Right lobe of liver (tissue), 6 donors: ENCODE data around the gene C1QC. TPM values are rescaled to one million over a fixed set of nuclear protein-coding genes. Genes with fewer than 3 reads are reported as not detected.

Source experiments
- ATAC-seq, 4 donors: fragments of 200-7000 bp; cut with Tn5 transposase; one replicate each; pipeline ENCODE4 v1.9.1; 2020; ENCODE audit warnings: mild to moderate bottlenecking in 4 of 4, moderate library complexity in 4 of 4
- DNase-seq, 3 donors: peaks; one replicate each; pipeline ENCODE4 v3.0.0-alpha.2; 2020
- H3K27ac ChIP-seq, 3 donors: fragments of 200-600 bp; one replicate each; pipeline ENCODE4 v1.8.0; 2022
- H3K27me3 ChIP-seq, 2 donors: fragments of 200-600 bp; one replicate each; pipeline ENCODE4 v1.8.0; 2022
- H3K36me3 ChIP-seq, 4 donors: fragments of 200-600 bp; sonication (generic) in 1 of 4; one replicate each; pipeline versions ENCODE4 v1.5.1 to v1.8.0; 2017 to 2022; ENCODE audit warnings: control low read depth in 1 of 4
- H3K4me1 ChIP-seq, 4 donors: fragments of 200-600 bp; sonication (generic) in 1 of 4; one replicate each; pipeline versions ENCODE4 v1.5.1 to v1.8.0; 2017 to 2022; ENCODE audit warnings: control low read depth in 1 of 4
- H3K4me3 ChIP-seq, 3 donors: fragments of 200-600 bp; one replicate each; pipeline ENCODE4 v1.8.0; 2022
- H3K9me3 ChIP-seq, 4 donors: fragments of 200-600 bp; sonication (generic) in 1 of 4; one replicate each; pipeline versions ENCODE4 v1.5.1 to v1.8.0; 2017 to 2022; ENCODE audit warnings: control low read depth in 1 of 4
- CTCF ChIP-seq, 4 donors: fragments of 200-600 bp in 3 of 4; fragments of 450-650 bp in 1 of 4; IDR thresholded peaks; one replicate each; pipeline versions ENCODE4 v1.5.1 to v1.8.0; 2016 to 2022; ENCODE audit warnings: antibody characterized with exemption in 4 of 4, mild to moderate bottlenecking in 2 of 4
- POLR2A ChIP-seq: fragments of 450-650 bp; IDR thresholded peaks from one replicate; pipeline ENCODE4 v1.6.1; 2017; ENCODE audit warnings: antibody characterized with exemption, mild to moderate bottlenecking
- WGBS: methylation state at CpG from one replicate; pipeline ENCODE4 v1.1.6; 2018; ENCODE audit warnings: low coverage, low lambda C conversion rate; ENCODE audit not compliant: insufficient coverage; ENCODE audit errors: missing lambda C conversion rate; 5-methylcytosine and 5-hydroxymethylcytosine counted together
- intact Hi-C, 2 donors: fragments of 100-400 bp; cut with DNase I; formaldehyde crosslinking; loops; one replicate each; pipeline versions ENCODE4 v1.11.2 to v1.14.1; 2022
- total RNA-seq, 6 experiments: library from RNA; depleted of rRNA in 2 of 6; stranded (reverse); fragments of >200 nt in 2 of 6; fragmentation: NEBNext Ultra II Directional in 3 of 6; extraction: Animal tissue kit (Norgen Biotek cat#: 25700) in 3 of 6; gene quantifications; one replicate each; pipeline versions ENCODE4 v1.1.0 to v1.2.4, GENCODE V29; 2016 to 2023
- donor health status: DM: no; HTN: yes; CAD: no.
- donor health status: DM: no; HTN: no; CAD: no.
- donor health status: DM: no; HTN: no; CAD: no.
- donor health status: DM: no; HTN: yes; CAD: no.
- donor health status: DM: no; HTN: yes; CAD: no.

C1QC gene
- total RNA-seq, 6 experiments from 2014 or later = 63.3 to 305 (median 71.9) TPM

GRCh38 chr1:22597996-22598395, 45.4 kb upstream of the C1QC start:
- DNase-seq = no peak
- Histone ChIP-seq H3K36me3 (no peaks in the 10 kb centered on the region), H3K4me3 (no peak overlapping the region), H3K27me3 (no peaks in the 10 kb centered on the region), H3K9me3 (no peaks in the 10 kb centered on the region), H3K4me1 (no peaks in the 10 kb centered on the region), H3K27ac (no peak overlapping the region)
- intact Hi-C loops = loop anchor here in 1 of 2 donors (10.0 kb wide), 1 partner anchor 317 kb away; no protein-coding TSS in a partner anchor
- TF ChIP-seq POLR2A (no peak), CTCF (IDR thresholded peaks at IDR 0.05) (no peak)
- no CpG with 5 or more reads among the region's 8 CpGs for WGBS
- no peak for ATAC-seq

- no peak overlapping the region for H3K4me3 ChIP-seq
- H3K9me3 ChIP-seq = no peaks in the 10 kb centered on the region
- intact Hi-C loops = loop anchor here in 1 of 2 donors (10.0 kb wide), 1 partner anchor 316 kb away; no protein-coding TSS in a partner anchor
- no peaks in the 10 kb centered on the region for H3K4me1 ChIP-seq
- DNase-seq = no peak
- no peak for TF ChIP-seq CTCF (IDR thresholded peaks at IDR 0.05)
- no peak for TF ChIP-seq POLR2A
- no peak overlapping the region for H3K27ac ChIP-seq
- no peak for ATAC-seq
- no peaks in the 10 kb centered on the region for H3K27me3 ChIP-seq
- no CpG with 5 or more reads among the region's 24 CpGs for WGBS
- no peaks in the 10 kb centered on the region for H3K36me3 ChIP-seq
Observed at GRCh38 chr1:22598736-22599135, 44.7 kb upstream of the C1QC start.

- no peak for ATAC-seq
- Histone ChIP-seq H3K36me3 (no peaks in the 10 kb centered on the region), H3K9me3 (no peaks in the 10 kb centered on the region), H3K4me3 (no peak overlapping the region), H3K27me3 (no peaks in the 10 kb centered on the region), H3K27ac (no peak overlapping the region), H3K4me1 (no peaks in the 10 kb centered on the region)
- intact Hi-C loops = no loop called here
- no peak for DNase-seq
- WGBS = 38% methylated on average over 4 of the region's 22 CpGs
- TF ChIP-seq POLR2A = no peak
- TF ChIP-seq CTCF (IDR thresholded peaks at IDR 0.05) = no peak
Observed at GRCh38 chr1:22600071-22600816, 43.2 kb upstream of the C1QC start.

GRCh38 chr1:22600817-22601605, 42.4 kb upstream of the C1QC start:
- DNase-seq (no peak), ATAC-seq (no peak)
- Histone ChIP-seq H3K4me3 (no peak overlapping the region), H3K9me3 (no peaks in the 10 kb centered on the region), H3K4me1 (no peaks in the 10 kb centered on the region), H3K27me3 (no peaks in the 10 kb centered on the region), H3K36me3 (no peaks in the 10 kb centered on the region), H3K27ac (no peak overlapping the region)
- WGBS = 95% methylated on average over 8 of the region's 39 CpGs
- no peak for TF ChIP-seq POLR2A
- TF ChIP-seq CTCF (IDR thresholded peaks at IDR 0.05) = no peak
- intact Hi-C loops = no loop called here
